ENCODE results near the gene REXO5.
"Not testable (repeated sequence)": the region's sequence is repeated elsewhere in the genome, so short reads cannot be mapped to it uniquely, and the experiment has no call there.

Gene REXO5

GRCh38 chr16:20849589-20850390 is 43.5 kb downstream of the REXO5 start:
- H3K27ac Mint-ChIP-seq, result no peak overlapping the region
- no peak overlapping the region for H3K4me3 Mint-ChIP-seq
- peaks cover 14% of the 10 kb centered on the region for H3K36me3 Mint-ChIP-seq (ENCODE audit: low read depth)
- H3K9me3 Mint-ChIP-seq, result no peaks in the 10 kb centered on the region
- H3K27me3 Mint-ChIP-seq, result no peaks in the 10 kb centered on the region
- H3K4me1 Mint-ChIP-seq (ENCODE audit: low read depth), result peaks cover 15% of the 10 kb centered on the region
- peak; percentile 80 for DNase-seq

- Mint-ChIP-seq H3K27me3 (no peaks in the 10 kb centered on the region), H3K4me1 (ENCODE audit: low read depth) (peaks cover 7% of the 10 kb centered on the region), H3K27ac (no peak overlapping the region), H3K36me3 (ENCODE audit: low read depth) (peaks cover 18% of the 10 kb centered on the region), H3K9me3 (no peaks in the 10 kb centered on the region), H3K4me3 (no peak overlapping the region)
- DNase-seq, result no peak
These were observed 44.7 kb downstream of the REXO5 start for GRCh38 chr16:20850981-20851380.

- Mint-ChIP-seq H3K4me1 (ENCODE audit: low read depth) (peaks cover 7% of the 10 kb centered on the region), H3K27me3 (no peaks in the 10 kb centered on the region), H3K4me3 (no peak overlapping the region), H3K27ac (no peak overlapping the region), H3K9me3 (no peaks in the 10 kb centered on the region), H3K36me3 (ENCODE audit: low read depth) (peaks cover 21% of the 10 kb centered on the region)
- no peak for DNase-seq
These were observed 45.3 kb downstream of the REXO5 start for GRCh38 chr16:20851601-20852000.

GRCh38 chr16:20853143-20853542 is 46.8 kb downstream of the REXO5 start:
- DNase-seq, result no peak
- H3K36me3 Mint-ChIP-seq (ENCODE audit: low read depth), result peaks cover 31% of the 10 kb centered on the region
- no peaks in the 10 kb centered on the region for H3K9me3 Mint-ChIP-seq
- peaks cover 7% of the 10 kb centered on the region for H3K4me1 Mint-ChIP-seq (ENCODE audit: low read depth)
- H3K4me3 Mint-ChIP-seq, result no peak overlapping the region
- H3K27me3 Mint-ChIP-seq, result no peaks in the 10 kb centered on the region
- H3K27ac Mint-ChIP-seq, result no peak overlapping the region

GRCh38 chr16:20853981-20854620 is 47.8 kb downstream of the REXO5 start:
- Mint-ChIP-seq H3K36me3 (ENCODE audit: low read depth) (peaks cover 33% of the 10 kb centered on the region), H3K27me3 (no peaks in the 10 kb centered on the region), H3K27ac (peak overlapping the region; percentile 38), H3K4me3 (no peak overlapping the region), H3K9me3 (no peaks in the 10 kb centered on the region), H3K4me1 (ENCODE audit: low read depth) (peaks cover 7% of the 10 kb centered on the region)
- DNase-seq, result no peak

- H3K4me1 Mint-ChIP-seq (ENCODE audit: low read depth), result peaks cover 4% of the 10 kb centered on the region
- peaks cover 42% of the 10 kb centered on the region for H3K36me3 Mint-ChIP-seq (ENCODE audit: low read depth)
- H3K27ac Mint-ChIP-seq, result no peak overlapping the region
- H3K4me3 Mint-ChIP-seq, result no peak overlapping the region
- DNase-seq, result no peak
- no peaks in the 10 kb centered on the region for H3K27me3 Mint-ChIP-seq
- no peaks in the 10 kb centered on the region for H3K9me3 Mint-ChIP-seq
These were observed 48.6 kb downstream of the REXO5 start for GRCh38 chr16:20854963-20855362.

- Mint-ChIP-seq H3K36me3 (ENCODE audit: low read depth) (peaks cover 61% of the 10 kb centered on the region), H3K27ac (no peak overlapping the region), H3K27me3 (no peaks in the 10 kb centered on the region)
These were observed 51.0 kb downstream of the REXO5 start for GRCh38 chr16:20857281-20857680.

GRCh38 chr16:20859229-20859628 is 52.9 kb downstream of the REXO5 start:
- Mint-ChIP-seq H3K4me3 (no peak overlapping the region), H3K27ac (no peak overlapping the region), H3K9me3 (no peaks in the 10 kb centered on the region), H3K36me3 (ENCODE audit: low read depth) (peaks cover 69% of the 10 kb centered on the region), H3K4me1 (ENCODE audit: low read depth) (peaks cover 5% of the 10 kb centered on the region), H3K27me3 (no peaks in the 10 kb centered on the region)
- no peak for DNase-seq

More at GRCh38 chr16:20857281-20857680, 51.0 kb downstream of the REXO5 start:
- DNase-seq, result no peak
- Mint-ChIP-seq H3K4me1 (ENCODE audit: low read depth) (no peaks in the 10 kb centered on the region), H3K9me3 (no peaks in the 10 kb centered on the region), H3K4me3 (no peak overlapping the region)

- H3K27ac Mint-ChIP-seq, result no peak overlapping the region
These were observed 53.4 kb downstream of the REXO5 start for GRCh38 chr16:20859699-20860098.

GRCh38 chr16:20860361-20860760 is 54.0 kb downstream of the REXO5 start:
- DNase-seq, result no peak
- Mint-ChIP-seq H3K4me3 (no peak overlapping the region), H3K9me3 (no peaks in the 10 kb centered on the region), H3K4me1 (ENCODE audit: low read depth) (peaks cover 10% of the 10 kb centered on the region), H3K36me3 (ENCODE audit: low read depth) (peaks cover 58% of the 10 kb centered on the region), H3K27me3 (no peaks in the 10 kb centered on the region), H3K27ac (no peak overlapping the region)

More at GRCh38 chr16:20859699-20860098, 53.4 kb downstream of the REXO5 start:
- H3K36me3 Mint-ChIP-seq (ENCODE audit: low read depth), result peaks cover 65% of the 10 kb centered on the region
- H3K27me3 Mint-ChIP-seq, result no peaks in the 10 kb centered on the region
- H3K4me1 Mint-ChIP-seq (ENCODE audit: low read depth), result peaks cover 8% of the 10 kb centered on the region
- no peaks in the 10 kb centered on the region for H3K9me3 Mint-ChIP-seq
- DNase-seq, result no peak
- no peak overlapping the region for H3K4me3 Mint-ChIP-seq

- H3K9me3 Mint-ChIP-seq, H3K27me3 Mint-ChIP-seq, DNase-seq, H3K27ac Mint-ChIP-seq, H3K4me3 Mint-ChIP-seq: not testable (repeated sequence)
- H3K4me1 Mint-ChIP-seq (ENCODE audit: low read depth), result peaks cover 16% of the 10 kb centered on the region
- H3K36me3 Mint-ChIP-seq (ENCODE audit: low read depth), result peaks cover 54% of the 10 kb centered on the region
These were observed 54.7 kb downstream of the REXO5 start for GRCh38 chr16:20860995-20861394.

GRCh38 chr16:20862162-20862960 is 56.0 kb downstream of the REXO5 start:
- Mint-ChIP-seq H3K4me1 (ENCODE audit: low read depth) (peaks cover 29% of the 10 kb centered on the region), H3K9me3 (no peaks in the 10 kb centered on the region), H3K4me3 (no peak overlapping the region), H3K36me3 (ENCODE audit: low read depth) (peaks cover 47% of the 10 kb centered on the region), H3K27ac (no peak overlapping the region), H3K27me3 (no peaks in the 10 kb centered on the region)
- DNase-seq, result no peak

- not testable (repeated sequence) for H3K4me3 Mint-ChIP-seq, H3K27ac Mint-ChIP-seq, DNase-seq, H3K27me3 Mint-ChIP-seq, H3K9me3 Mint-ChIP-seq
- H3K4me1 Mint-ChIP-seq (ENCODE audit: low read depth), result peaks cover 29% of the 10 kb centered on the region
- peaks cover 37% of the 10 kb centered on the region for H3K36me3 Mint-ChIP-seq (ENCODE audit: low read depth)
These were observed 58.0 kb downstream of the REXO5 start for GRCh38 chr16:20864376-20864775.

- H3K9me3 Mint-ChIP-seq, result no peaks in the 10 kb centered on the region
- no peaks in the 10 kb centered on the region for H3K27me3 Mint-ChIP-seq
- H3K4me3 Mint-ChIP-seq, result no peak overlapping the region
- H3K36me3 Mint-ChIP-seq (ENCODE audit: low read depth), result peaks cover 27% of the 10 kb centered on the region
- H3K27ac Mint-ChIP-seq, result peak overlapping the region; percentile 72
- H3K4me1 Mint-ChIP-seq (ENCODE audit: low read depth), result peaks cover 29% of the 10 kb centered on the region
- no peak for DNase-seq
These were observed 59.2 kb downstream of the REXO5 start for GRCh38 chr16:20865420-20866131.

Data from activated T-cell treated with anti-CD3 and anti-CD28 coated beads, Interleukin-2, amount 50 U/mL, for 24 hours (primary cell).